ENCODE data around the gene SDHAF1.
A peak's percentile ranks its signal among the peaks of the same experiment; 100 is the strongest.
"Not testable (repeated sequence)": the region's sequence is repeated elsewhere in the genome, so short reads cannot be mapped to it uniquely, and the experiment has no call there.

The SDHAF1 gene

GRCh38 chr19:35995048-35995993 is at the start of gene SDHAF1:
Gene SDHAF1 (plus strand): TSS chr19:35995188. CDS start chr19:35995275, 87 bp downstream.
- DNase-seq (ENCODE audit: low spot score) = peak; percentile 99

GRCh38 chr19:35946203-35946602 is 48.8 kb upstream of the SDHAF1 start:
- no peak for DNase-seq (ENCODE audit: low spot score)

- no peak for DNase-seq (ENCODE audit: low spot score)
Observed at GRCh38 chr19:35949131-35949530, 45.9 kb upstream of the SDHAF1 start.

- no peak for DNase-seq (ENCODE audit: low spot score)
Observed at GRCh38 chr19:35955881-35956634, 38.9 kb upstream of the SDHAF1 start.

- not testable (repeated sequence) for DNase-seq (ENCODE audit: low spot score)
Observed at GRCh38 chr19:35957411-35957810, 37.6 kb upstream of the SDHAF1 start.

GRCh38 chr19:35958660-35959039 is 36.3 kb upstream of the SDHAF1 start:
- no peak for DNase-seq (ENCODE audit: low spot score)

GRCh38 chr19:35959040-35959967 is 35.7 kb upstream of the SDHAF1 start:
- DNase-seq (ENCODE audit: low spot score) = no peak

GRCh38 chr19:35959968-35960320 is 35.0 kb upstream of the SDHAF1 start:
- no peak for DNase-seq (ENCODE audit: low spot score)

GRCh38 chr19:35960432-35960972 is 34.5 kb upstream of the SDHAF1 start:
- DNase-seq (ENCODE audit: low spot score) = no peak

- peak; percentile 71 for DNase-seq (ENCODE audit: low spot score)
Observed at GRCh38 chr19:35963514-35963913, 31.5 kb upstream of the SDHAF1 start.

- no peak for DNase-seq (ENCODE audit: low spot score)
Observed at GRCh38 chr19:35966771-35967170, 28.2 kb upstream of the SDHAF1 start.

GRCh38 chr19:35973487-35973886 is 21.5 kb upstream of the SDHAF1 start:
- DNase-seq (ENCODE audit: low spot score) = no peak

GRCh38 chr19:35975608-35976214 is 19.3 kb upstream of the SDHAF1 start:
- peak; percentile 68 for DNase-seq (ENCODE audit: low spot score)

GRCh38 chr19:35977446-35978222 is 17.4 kb upstream of the SDHAF1 start:
- peak; percentile 71 for DNase-seq (ENCODE audit: low spot score)

GRCh38 chr19:35978271-35978670 is 16.7 kb upstream of the SDHAF1 start:
- DNase-seq (ENCODE audit: low spot score) = no peak

GRCh38 chr19:35978832-35979365 is 16.1 kb upstream of the SDHAF1 start:
- no peak for DNase-seq (ENCODE audit: low spot score)

GRCh38 chr19:35980997-35981396 is 14.0 kb upstream of the SDHAF1 start:
- not testable (repeated sequence) for DNase-seq (ENCODE audit: low spot score)

- DNase-seq (ENCODE audit: low spot score) = no peak
Observed at GRCh38 chr19:35983177-35983576, 11.8 kb upstream of the SDHAF1 start.

- no peak for DNase-seq (ENCODE audit: low spot score)
Observed at GRCh38 chr19:35986111-35986510, 8.9 kb upstream of the SDHAF1 start.

All from HuH-7 (cell line).